ENCODE measurements around the gene CYP21A2.
A peak's percentile ranks its signal among the peaks of the same experiment; 100 is the strongest.

CYP21A2 gene

DNA sequence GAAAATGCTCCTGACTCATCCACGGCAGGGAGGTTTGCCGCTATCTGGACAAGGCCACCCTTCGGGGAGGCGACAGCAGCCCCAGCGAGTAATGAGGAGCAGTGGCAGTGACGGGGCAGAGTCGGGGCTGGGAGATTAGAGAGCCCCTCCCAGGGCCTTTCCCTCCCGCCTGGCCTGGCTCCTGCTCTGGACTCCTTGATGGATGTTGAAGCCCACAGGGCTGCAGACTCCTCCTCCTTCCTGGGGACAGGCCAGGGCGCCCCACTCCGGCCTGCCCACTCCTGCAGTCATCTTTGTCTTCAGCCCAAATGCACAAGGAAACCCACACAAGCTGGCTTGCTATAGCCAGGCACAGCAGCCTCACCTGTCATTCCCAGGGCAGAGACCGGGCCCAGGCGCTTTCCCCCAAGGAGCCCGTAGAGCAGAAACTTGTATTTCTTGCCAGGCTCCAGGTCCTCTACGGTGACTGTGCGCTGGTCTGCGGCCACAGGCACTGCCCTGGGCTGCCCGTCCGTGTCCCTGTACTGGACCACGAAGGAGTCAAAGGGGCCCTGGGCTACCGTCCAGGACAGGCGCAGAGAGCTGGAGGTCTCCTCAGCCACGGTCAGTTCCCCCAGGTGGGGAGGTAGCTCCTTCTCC is 7.7 kb downstream of the CYP21A2 start:
- ATAC-seq (ENCODE audit: low read depth) (no peak), DNase-seq (ENCODE audit: low spot score) (no peak)
- Histone ChIP-seq H3K27me3 (ENCODE audit: insufficient read depth, poor library complexity, severe bottlenecking) (no peaks in the 10 kb centered on the region), H3K9me3 (ENCODE audit: severe bottlenecking) (no peaks in the 10 kb centered on the region), H3K27ac (ENCODE audit: poor library complexity, severe bottlenecking) (no peak overlapping the region), H3K36me3 (ENCODE audit: low read depth) (no peaks in the 10 kb centered on the region), H3K4me1 (ENCODE audit: insufficient read depth, poor library complexity, severe bottlenecking) (peaks cover 13% of the 10 kb centered on the region), H3K4me3 (ENCODE audit: severe bottlenecking) (no peak overlapping the region)
- no peak for TF ChIP-seq CTCF (IDR thresholded peaks at IDR 0.05; ENCODE audit: poor library complexity, severe bottlenecking)

GRCh38 chr6:32046450-32047083 is 8.4 kb downstream of the CYP21A2 start:
- Histone ChIP-seq H3K27ac (ENCODE audit: poor library complexity, severe bottlenecking) (no peak overlapping the region), H3K36me3 (ENCODE audit: low read depth) (no peaks in the 10 kb centered on the region), H3K4me1 (ENCODE audit: insufficient read depth, poor library complexity, severe bottlenecking) (peaks cover 13% of the 10 kb centered on the region), H3K27me3 (ENCODE audit: insufficient read depth, poor library complexity, severe bottlenecking) (no peaks in the 10 kb centered on the region), H3K4me3 (ENCODE audit: severe bottlenecking) (no peak overlapping the region), H3K9me3 (ENCODE audit: severe bottlenecking) (no peaks in the 10 kb centered on the region)
- ATAC-seq (ENCODE audit: low read depth) (no peak; the same call in 2 of the 3 replicates), DNase-seq (ENCODE audit: low spot score) (peak; percentile 52)
- TF ChIP-seq CTCF (IDR thresholded peaks at IDR 0.05; ENCODE audit: poor library complexity, severe bottlenecking) = no peak

DNA sequence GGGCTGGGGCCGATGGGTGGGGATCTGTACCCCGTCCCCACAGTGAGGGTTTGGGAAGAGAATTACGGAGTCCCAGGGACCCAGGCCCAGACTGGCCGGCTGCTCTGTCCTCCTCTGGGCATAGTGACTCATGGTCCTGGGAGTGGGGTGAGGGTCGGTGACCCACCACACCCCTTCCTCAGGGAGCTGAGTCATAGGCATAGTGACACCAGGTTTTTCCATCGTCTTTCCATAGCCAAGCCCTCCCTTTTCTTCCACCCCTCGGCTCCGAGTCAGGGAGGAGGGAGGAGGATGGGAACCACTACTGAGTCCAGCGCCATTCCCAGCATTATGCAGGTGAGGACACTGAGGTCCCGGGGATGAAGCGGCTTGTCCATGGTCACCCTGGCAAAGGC is 8.9 kb downstream of the CYP21A2 start:
- Histone ChIP-seq H3K4me3 (ENCODE audit: severe bottlenecking) (no peak overlapping the region), H3K27me3 (ENCODE audit: insufficient read depth, poor library complexity, severe bottlenecking) (no peaks in the 10 kb centered on the region), H3K9me3 (ENCODE audit: severe bottlenecking) (no peaks in the 10 kb centered on the region), H3K36me3 (ENCODE audit: low read depth) (no peaks in the 10 kb centered on the region), H3K4me1 (ENCODE audit: insufficient read depth, poor library complexity, severe bottlenecking) (peaks cover 13% of the 10 kb centered on the region), H3K27ac (ENCODE audit: poor library complexity, severe bottlenecking) (no peak overlapping the region)
- ATAC-seq (ENCODE audit: low read depth) = peak; percentile 21; the same call in 2 of the 3 replicates
- DNase-seq (ENCODE audit: low spot score) = no peak
- TF ChIP-seq CTCF (IDR thresholded peaks at IDR 0.05; ENCODE audit: poor library complexity, severe bottlenecking) = no peak

DNA sequence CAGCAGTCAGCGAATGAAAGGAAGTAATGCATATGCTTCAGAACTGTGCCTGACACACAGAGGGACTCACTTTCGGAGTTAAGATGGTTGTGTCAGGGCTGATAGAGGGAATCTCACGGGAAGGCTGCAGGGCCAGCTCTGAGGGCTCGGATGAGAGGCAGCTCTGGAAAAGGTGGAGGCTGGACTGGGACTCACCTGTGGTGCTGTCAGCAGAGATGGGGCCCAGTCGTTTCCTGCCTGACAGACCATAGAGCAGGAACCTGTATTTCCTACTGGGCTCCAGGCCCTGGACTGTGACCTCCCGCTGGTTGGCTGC is 9.3 kb downstream of the CYP21A2 start:
- Histone ChIP-seq H3K9me3 (ENCODE audit: severe bottlenecking) (no peaks in the 10 kb centered on the region), H3K4me3 (ENCODE audit: severe bottlenecking) (no peak overlapping the region), H3K27me3 (ENCODE audit: insufficient read depth, poor library complexity, severe bottlenecking) (no peaks in the 10 kb centered on the region), H3K4me1 (ENCODE audit: insufficient read depth, poor library complexity, severe bottlenecking) (peaks cover 13% of the 10 kb centered on the region), H3K36me3 (ENCODE audit: low read depth) (no peaks in the 10 kb centered on the region), H3K27ac (ENCODE audit: poor library complexity, severe bottlenecking) (no peak overlapping the region)
- no peak for TF ChIP-seq CTCF (IDR thresholded peaks at IDR 0.05; ENCODE audit: poor library complexity, severe bottlenecking)
- ATAC-seq (ENCODE audit: low read depth) = no peak
- DNase-seq (ENCODE audit: low spot score) = no peak
